ENCODE results near the gene NFIA. TPM values are rescaled to one million over a fixed set of nuclear protein-coding genes. Genes with fewer than 3 reads are reported as not detected.

The NFIA gene
- total and polyA plus RNA-seq, 7 donors: 4.0 to 42.7 (median 30.6) TPM

GRCh38 chr1:61501971-61502916 is 419.9 kb downstream of the NFIA start:
- DNase-seq: no peak
- intact Hi-C loops (cut with DNase I): no loop called here
- TF ChIP-seq CTCF (IDR thresholded peaks at IDR 0.05): no peak
- no peak overlapping the region for H3K4me3 ChIP-seq
- no peaks in the 10 kb centered on the region for H3K36me3 ChIP-seq (ENCODE audit: insufficient read depth in 1 of 2, low read depth in 1 of 2)
- no peaks in the 10 kb centered on the region for H3K4me1 ChIP-seq
- WGBS, 3 donors: 60 to 69% (median 61%) methylated on average over 12 of the region's 12 CpGs
- ATAC-seq: no peak
- H3K27ac ChIP-seq: no peak overlapping the region
- H3K9me3 ChIP-seq: no peaks in the 10 kb centered on the region
- no peaks in the 10 kb centered on the region for H3K27me3 ChIP-seq (ENCODE audit: insufficient read depth in 3 of 3, low read length in 2 of 3)

GRCh38 chr1:61504305-61504704 is 421.9 kb downstream of the NFIA start:
- ATAC-seq (no peak), DNase-seq (no peak)
- TF ChIP-seq CTCF (IDR thresholded peaks at IDR 0.05): no peak
- H3K4me1 ChIP-seq: no peaks in the 10 kb centered on the region
- H3K9me3 ChIP-seq: no peaks in the 10 kb centered on the region
- H3K27me3 ChIP-seq (ENCODE audit: insufficient read depth in 3 of 3, low read length in 2 of 3): no peaks in the 10 kb centered on the region
- no peaks in the 10 kb centered on the region for H3K36me3 ChIP-seq (ENCODE audit: insufficient read depth in 1 of 2, low read depth in 1 of 2)
- no peak overlapping the region for H3K27ac ChIP-seq
- intact Hi-C loops (cut with DNase I): no loop called here
- H3K4me3 ChIP-seq: no peak overlapping the region
- 88 to 100% (median 96%) methylated on average over 1 of the region's 1 CpG for WGBS, 3 donors

DNA sequence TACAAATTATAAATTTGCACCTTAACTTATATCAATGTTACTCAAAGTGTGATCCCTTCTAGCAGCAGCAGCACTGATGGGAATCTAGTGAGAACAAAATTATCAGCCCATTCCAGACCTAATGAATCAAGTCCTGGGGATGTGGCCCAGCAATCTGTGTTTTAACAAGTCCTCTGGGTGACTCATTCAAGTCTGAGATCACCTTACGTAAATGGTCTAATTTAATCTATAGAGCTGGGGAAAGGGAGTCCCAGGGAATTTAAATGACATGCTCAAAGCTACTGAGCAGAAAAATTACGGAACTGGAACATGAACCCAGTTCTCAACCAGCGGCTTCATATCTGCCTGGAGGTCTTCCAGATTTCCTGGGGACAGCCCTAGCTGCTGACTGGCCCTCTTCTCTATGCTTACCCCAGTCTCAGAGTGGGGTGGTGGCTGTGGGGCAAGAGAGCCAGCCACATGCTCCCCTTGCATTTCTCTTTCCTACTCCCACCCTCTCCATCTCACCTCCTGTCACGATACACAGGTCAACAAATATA is 422.6 kb downstream of the NFIA start:
- intact Hi-C loops (cut with DNase I): no loop called here
- no peaks in the 10 kb centered on the region for H3K27me3 ChIP-seq (ENCODE audit: insufficient read depth in 3 of 3, low read length in 2 of 3)
- H3K36me3 ChIP-seq (ENCODE audit: insufficient read depth in 1 of 2, low read depth in 1 of 2): no peaks in the 10 kb centered on the region
- ATAC-seq: no peak
- 86 to 88% (median 87%) methylated on average over 4 of the region's 4 CpGs for WGBS, 3 donors
- H3K9me3 ChIP-seq: peaks cover under 1% of the 10 kb centered on the region
- H3K4me1 ChIP-seq: no peaks in the 10 kb centered on the region
- DNase-seq: no peak
- no peak overlapping the region for H3K27ac ChIP-seq
- no peak overlapping the region for H3K4me3 ChIP-seq
- TF ChIP-seq CTCF (IDR thresholded peaks at IDR 0.05): no peak

- Histone ChIP-seq H3K4me1 (no peaks in the 10 kb centered on the region), H3K9me3 (peaks cover 6% of the 10 kb centered on the region), H3K27ac (no peak overlapping the region), H3K36me3 (ENCODE audit: insufficient read depth in 1 of 2, low read depth in 1 of 2) (no peaks in the 10 kb centered on the region), H3K27me3 (ENCODE audit: insufficient read depth in 3 of 3, low read length in 2 of 3) (no peaks in the 10 kb centered on the region), H3K4me3 (no peak overlapping the region)
- 94 to 97% (median 95%) methylated on average over 2 of the region's 2 CpGs for WGBS, 3 donors
- DNase-seq: no peak
- TF ChIP-seq CTCF (IDR thresholded peaks at IDR 0.05): no peak
- intact Hi-C loops (cut with DNase I): no loop called here
- no peak for ATAC-seq
These were observed 423.9 kb downstream of the NFIA start for GRCh38 chr1:61506236-61506635.

All from psoas muscle (tissue), 8 donors.